ENCODE results near the gene ZNF484. TPM values are rescaled to one million over a fixed set of nuclear protein-coding genes. Genes with fewer than 3 reads are reported as not detected.
A peak's percentile ranks its signal among the peaks of the same experiment; 100 is the strongest.
"Not testable (repeated sequence)": the region's sequence is repeated elsewhere in the genome, so short reads cannot be mapped to it uniquely, and the experiment has no call there.

Gene ZNF484
- total RNA-seq, 3 donors from 2014 or later, result 13.3 to 19.9 (median 17.7) TPM

DNA sequence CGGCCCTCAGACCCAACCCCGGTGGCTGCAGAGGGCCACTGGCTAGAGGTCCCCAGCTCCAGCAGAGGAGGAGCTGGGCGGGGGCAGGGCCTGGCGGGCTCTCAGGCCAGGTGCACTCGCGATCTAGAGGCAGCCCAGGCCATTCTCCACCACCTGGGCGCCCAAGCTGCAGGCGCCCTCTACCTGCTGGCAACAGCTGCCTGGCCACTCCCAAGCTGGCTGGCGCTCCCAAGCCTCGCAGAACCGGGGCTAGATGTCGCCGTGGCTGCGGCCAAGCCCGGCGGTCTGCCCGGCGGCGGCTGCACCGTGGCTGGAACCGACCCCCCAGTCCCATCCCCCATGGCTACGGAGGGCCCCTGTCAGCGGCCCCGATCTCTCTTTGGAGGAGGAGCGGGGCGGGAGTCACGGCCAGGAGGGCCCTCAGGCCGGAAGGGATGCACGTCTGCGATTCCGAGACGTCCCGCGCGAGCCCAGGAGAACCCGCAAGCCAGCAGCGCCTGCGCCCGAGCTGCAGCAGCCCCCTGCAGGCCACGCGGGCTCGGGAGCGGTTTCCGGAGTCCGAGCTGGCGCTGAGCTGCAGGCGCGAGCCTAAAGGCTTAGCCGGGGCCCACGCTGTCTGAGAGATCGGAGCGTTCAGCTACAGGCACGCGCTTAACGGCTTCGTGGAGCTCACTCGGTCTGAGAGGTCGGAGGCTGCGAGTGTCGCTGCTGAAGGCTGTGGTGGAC lies 68.9 kb downstream of the ZNF484 start:
- DNase-seq (ENCODE audit: low spot score in 2 of 2), result peak; percentile 36 to 70
- Histone ChIP-seq H3K4me1 (peaks cover 4 to 11% of the 10 kb centered on the region in 2 donors), H3K4me3 (peak overlapping the region in 2 of 3 donors; percentile 31 to 61), H3K27me3 (peaks cover 21 to 83% of the 10 kb centered on the region in 2 donors), H3K36me3 (no peaks in the 10 kb centered on the region), H3K9me3 (no peaks in the 10 kb centered on the region), H3K27ac (no peak overlapping the region)
- TF ChIP-seq POLR2A (IDR thresholded peaks at IDR 0.05), result no peak
- TF ChIP-seq, protein P1, sequence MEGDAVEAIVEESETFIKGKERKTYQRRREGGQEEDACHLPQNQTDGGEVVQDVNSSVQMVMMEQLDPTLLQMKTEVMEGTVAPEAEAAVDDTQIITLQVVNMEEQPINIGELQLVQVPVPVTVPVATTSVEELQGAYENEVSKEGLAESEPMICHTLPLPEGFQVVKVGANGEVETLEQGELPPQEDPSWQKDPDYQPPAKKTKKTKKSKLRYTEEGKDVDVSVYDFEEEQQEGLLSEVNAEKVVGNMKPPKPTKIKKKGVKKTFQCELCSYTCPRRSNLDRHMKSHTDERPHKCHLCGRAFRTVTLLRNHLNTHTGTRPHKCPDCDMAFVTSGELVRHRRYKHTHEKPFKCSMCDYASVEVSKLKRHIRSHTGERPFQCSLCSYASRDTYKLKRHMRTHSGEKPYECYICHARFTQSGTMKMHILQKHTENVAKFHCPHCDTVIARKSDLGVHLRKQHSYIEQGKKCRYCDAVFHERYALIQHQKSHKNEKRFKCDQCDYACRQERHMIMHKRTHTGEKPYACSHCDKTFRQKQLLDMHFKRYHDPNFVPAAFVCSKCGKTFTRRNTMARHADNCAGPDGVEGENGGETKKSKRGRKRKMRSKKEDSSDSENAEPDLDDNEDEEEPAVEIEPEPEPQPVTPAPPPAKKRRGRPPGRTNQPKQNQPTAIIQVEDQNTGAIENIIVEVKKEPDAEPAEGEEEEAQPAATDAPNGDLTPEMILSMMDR (IDR thresholded peaks at IDR 0.05), result peak in 2 of 3 donors; percentile 12 to 29
- TF ChIP-seq POLR2AphosphoS5 (IDR thresholded peaks at IDR 0.05), result no peak
- intact Hi-C loops (cut with DNase I; ENCODE audit: low total_unique reads), result no loop called here

DNA sequence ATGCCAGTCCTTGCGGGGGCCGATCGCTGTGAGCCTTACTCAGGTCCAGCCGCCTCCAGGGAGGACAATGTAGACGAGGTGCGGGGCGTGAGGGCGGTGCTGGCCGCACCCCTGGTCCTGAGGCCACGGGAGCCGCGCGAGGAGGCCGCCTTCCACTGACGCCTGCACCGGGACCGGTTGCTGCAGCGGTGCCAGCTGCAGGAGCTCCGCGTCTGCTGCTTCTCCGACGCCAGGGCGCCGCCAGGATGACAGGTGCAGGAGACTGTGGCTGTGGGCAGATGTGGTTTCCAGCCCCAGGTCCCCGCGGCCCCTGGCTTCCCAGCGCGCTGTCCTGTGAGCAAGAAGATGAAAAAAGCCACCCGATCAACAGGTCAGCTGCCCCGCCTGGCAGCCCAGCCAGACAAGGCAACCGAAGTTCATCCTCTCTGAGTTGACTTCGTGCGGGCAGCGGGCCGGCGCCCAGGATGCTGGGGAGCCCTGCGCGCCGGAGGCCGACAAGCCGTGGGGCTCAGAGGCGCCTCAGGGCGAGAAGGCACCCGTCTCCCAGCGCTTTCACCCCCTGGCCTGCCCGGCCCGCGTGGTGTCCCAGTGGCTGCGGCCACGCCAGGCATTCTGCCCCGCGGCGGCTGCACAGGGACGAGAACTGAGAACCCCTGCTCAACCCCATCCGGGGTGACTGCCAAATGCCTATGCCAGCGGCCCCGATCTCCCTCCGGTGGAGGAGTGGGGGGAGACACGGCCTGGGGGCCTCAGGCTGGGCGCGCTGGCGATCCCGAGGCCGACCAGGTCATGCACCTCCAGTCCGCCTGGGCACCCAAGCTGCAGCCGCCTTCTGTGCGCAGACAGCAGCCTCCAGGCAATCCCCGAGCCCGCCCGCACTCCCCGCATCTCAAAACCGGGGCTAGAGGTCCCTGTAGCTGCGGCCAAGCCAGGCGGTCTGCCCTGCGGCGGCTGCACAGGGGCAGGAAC lies 69.8 kb downstream of the ZNF484 start:
- Histone ChIP-seq H3K27me3 (peaks cover 21 to 78% of the 10 kb centered on the region in 2 donors), H3K4me3 (peak overlapping the region in 2 of 3 donors; percentile 31 to 61), H3K9me3 (no peaks in the 10 kb centered on the region), H3K36me3 (no peaks in the 10 kb centered on the region), H3K4me1 (peaks cover 4 to 11% of the 10 kb centered on the region in 2 donors), H3K27ac (no peak overlapping the region)
- intact Hi-C loops (cut with DNase I; ENCODE audit: low total_unique reads), result no loop called here
- no peak for DNase-seq (ENCODE audit: low spot score in 2 of 2)
- TF ChIP-seq POLR2A (IDR thresholded peaks at IDR 0.05), result no peak

DNA sequence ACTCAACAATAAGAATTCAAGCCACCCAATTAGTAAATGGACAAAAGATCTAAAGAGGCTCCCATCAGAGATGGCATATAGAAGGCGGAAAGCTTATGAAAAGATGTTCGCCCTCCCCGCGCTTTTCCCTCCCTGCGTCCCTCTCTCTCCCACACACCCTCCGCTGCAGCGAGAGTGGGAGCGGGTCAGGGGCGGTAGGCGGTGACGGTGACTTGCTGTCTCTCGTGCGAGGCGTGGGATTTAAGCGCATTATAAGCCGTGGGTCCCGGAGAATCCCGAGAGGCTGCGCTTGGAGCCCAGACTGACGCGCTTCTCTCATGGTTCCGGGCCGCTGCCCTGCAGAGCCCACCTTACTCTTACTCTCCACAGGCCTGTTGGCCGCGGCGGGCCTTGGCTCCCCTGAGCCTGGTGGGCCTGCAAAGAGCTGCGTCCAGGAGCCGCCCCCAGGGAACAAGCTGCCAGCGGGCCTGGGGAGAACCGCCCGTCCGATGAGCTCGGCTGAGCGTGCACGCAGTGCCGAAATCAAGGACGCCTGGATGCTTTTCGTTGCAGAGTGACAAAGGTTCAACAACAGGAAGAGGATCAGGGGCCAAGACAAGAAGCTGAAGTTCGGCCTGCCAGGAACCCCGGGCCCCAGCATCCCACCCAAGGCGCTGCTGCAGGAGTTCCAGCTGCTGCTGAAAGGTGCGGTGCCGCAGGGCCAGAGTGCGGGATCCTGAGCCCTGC lies 70.6 kb downstream of the ZNF484 start:
- H3K4me1 ChIP-seq, result peaks cover 4 to 11% of the 10 kb centered on the region in 2 donors
- intact Hi-C loops (cut with DNase I; ENCODE audit: low total_unique reads), result no loop called here
- no peak for DNase-seq (ENCODE audit: low spot score in 2 of 2)
- peak overlapping the region in 1 of 3 donors; percentile 61 for H3K4me3 ChIP-seq
- no peaks in the 10 kb centered on the region for H3K36me3 ChIP-seq
- no peak overlapping the region for H3K27ac ChIP-seq
- H3K27me3 ChIP-seq, result peaks cover 21 to 69% of the 10 kb centered on the region in 2 donors
- TF ChIP-seq POLR2AphosphoS5 (IDR thresholded peaks at IDR 0.05) (no peak), POLR2A (IDR thresholded peaks at IDR 0.05) (no peak)
- TF ChIP-seq, protein P1 (IDR thresholded peaks at IDR 0.05), result no peak
- no peaks in the 10 kb centered on the region for H3K9me3 ChIP-seq

GRCh38 chr9:92804727-92805126 lies 73.1 kb downstream of the ZNF484 start:
- no peak overlapping the region for H3K4me3 ChIP-seq
- intact Hi-C loops (cut with DNase I; ENCODE audit: low total_unique reads), result no loop called here
- H3K9me3 ChIP-seq, result no peaks in the 10 kb centered on the region
- H3K4me1 ChIP-seq, result peaks cover 4 to 11% of the 10 kb centered on the region in 2 donors
- peaks cover 20 to 47% of the 10 kb centered on the region in 2 donors for H3K27me3 ChIP-seq
- TF ChIP-seq, protein P1 (IDR thresholded peaks at IDR 0.05), result no peak
- TF ChIP-seq POLR2AphosphoS5 (IDR thresholded peaks at IDR 0.05), result no peak
- TF ChIP-seq POLR2A (IDR thresholded peaks at IDR 0.05), result no peak
- no peak overlapping the region for H3K27ac ChIP-seq
- H3K36me3 ChIP-seq, result no peaks in the 10 kb centered on the region
- DNase-seq (ENCODE audit: low spot score in 2 of 2), result no peak

DNA sequence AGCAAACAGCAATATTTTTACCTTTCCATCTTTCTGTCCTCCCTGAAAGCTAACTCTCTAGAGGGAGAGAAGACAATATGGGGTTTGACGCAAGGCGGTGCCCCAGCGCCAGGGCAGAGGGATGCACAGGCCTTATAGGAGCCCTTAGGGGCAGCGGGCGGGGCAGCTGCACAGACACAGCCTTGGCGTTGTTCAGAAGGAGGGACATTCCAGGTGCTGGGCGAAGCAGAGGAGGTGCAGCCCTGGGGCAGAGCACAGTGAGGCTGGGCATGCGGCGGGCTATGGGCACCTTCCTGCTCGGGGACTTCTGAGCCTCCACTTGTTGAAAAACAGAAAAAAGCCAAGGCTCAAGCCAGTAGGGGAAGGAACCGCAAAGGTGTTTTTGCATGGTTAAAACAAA lies 79.5 kb downstream of the ZNF484 start:
- peaks cover 0 to 2% of the 10 kb centered on the region in 2 donors for H3K27me3 ChIP-seq
- H3K9me3 ChIP-seq, result no peaks in the 10 kb centered on the region
- no peak overlapping the region for H3K27ac ChIP-seq
- TF ChIP-seq POLR2A (IDR thresholded peaks at IDR 0.05) (no peak), POLR2AphosphoS5 (IDR thresholded peaks at IDR 0.05) (no peak)
- TF ChIP-seq, protein P1 (IDR thresholded peaks at IDR 0.05), result no peak
- no peaks in the 10 kb centered on the region for H3K4me1 ChIP-seq
- DNase-seq (ENCODE audit: low spot score in 2 of 2), result no peak
- H3K36me3 ChIP-seq, result no peaks in the 10 kb centered on the region
- H3K4me3 ChIP-seq, result no peak overlapping the region
- intact Hi-C loops (cut with DNase I; ENCODE audit: low total_unique reads), result no loop called here

GRCh38 chr9:92796337-92796804 lies 81.5 kb downstream of the ZNF484 start:
- intact Hi-C loops (cut with DNase I; ENCODE audit: low total_unique reads); H3K9me3 ChIP-seq; H3K4me3 ChIP-seq; H3K4me1 ChIP-seq; H3K27ac ChIP-seq; H3K36me3 ChIP-seq; H3K27me3 ChIP-seq; DNase-seq (ENCODE audit: low spot score in 2 of 2): not testable (repeated sequence)

All from breast epithelium (tissue), 4 donors.